ENCODE results near the gene PRR29. TPM values are rescaled to one million over a fixed set of nuclear protein-coding genes. Genes with fewer than 3 reads are reported as not detected.

PRR29 gene
- total RNA-seq (2014; rRNA removed; shearing (Covaris generic)) = 0.52 and 0.63 TPM in 2 replicates

- DNase-seq = peak; percentile 98
- Histone ChIP-seq H3K36me3 (replicated peaks; ENCODE audit: control insufficient read depth, insufficient read depth, low read length) (no peaks in the 10 kb centered on the region), H3K4me3 (ENCODE audit: insufficient read depth, low read depth, low read length) (peak within 1 kb of the TSS; percentile 71), H3K27me3 (ENCODE audit: control insufficient read depth, insufficient read depth, low read length) (peaks cover 21% of the 10 kb centered on the region)
Observed at GRCh38 chr17:63998050-63998720, at the start of gene PRR29. PRR29 (plus strand) TSS chr17:63998351; CDS start chr17:63998365, 14 bp downstream.

DNA sequence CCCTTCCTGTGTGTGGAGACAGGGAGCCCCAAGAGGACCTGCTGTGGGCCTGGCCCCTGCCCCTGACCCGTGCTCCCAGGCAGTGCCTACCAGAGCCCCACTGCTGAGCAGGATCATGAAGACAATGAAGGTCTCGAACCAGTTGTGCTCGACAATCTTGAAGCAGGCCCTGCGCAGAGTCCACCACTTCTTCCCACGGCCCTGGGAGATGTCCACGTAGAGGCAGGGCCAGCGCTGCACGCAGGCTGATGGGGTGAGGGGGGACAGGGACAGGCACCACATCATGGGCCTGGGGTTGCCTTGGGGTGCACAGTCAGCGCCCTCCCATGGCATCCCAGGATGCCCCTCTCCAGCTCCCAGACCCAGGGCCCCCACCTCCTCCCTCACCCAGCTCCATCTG lies 49.6 kb upstream of the PRR29 start:
- Histone ChIP-seq H3K36me3 (replicated peaks; ENCODE audit: control insufficient read depth, insufficient read depth, low read length) (no peaks in the 10 kb centered on the region), H3K4me3 (ENCODE audit: insufficient read depth, low read depth, low read length) (no peak overlapping the region), H3K27me3 (ENCODE audit: control insufficient read depth, insufficient read depth, low read length) (no peaks in the 10 kb centered on the region)
- DNase-seq = no peak

DNA sequence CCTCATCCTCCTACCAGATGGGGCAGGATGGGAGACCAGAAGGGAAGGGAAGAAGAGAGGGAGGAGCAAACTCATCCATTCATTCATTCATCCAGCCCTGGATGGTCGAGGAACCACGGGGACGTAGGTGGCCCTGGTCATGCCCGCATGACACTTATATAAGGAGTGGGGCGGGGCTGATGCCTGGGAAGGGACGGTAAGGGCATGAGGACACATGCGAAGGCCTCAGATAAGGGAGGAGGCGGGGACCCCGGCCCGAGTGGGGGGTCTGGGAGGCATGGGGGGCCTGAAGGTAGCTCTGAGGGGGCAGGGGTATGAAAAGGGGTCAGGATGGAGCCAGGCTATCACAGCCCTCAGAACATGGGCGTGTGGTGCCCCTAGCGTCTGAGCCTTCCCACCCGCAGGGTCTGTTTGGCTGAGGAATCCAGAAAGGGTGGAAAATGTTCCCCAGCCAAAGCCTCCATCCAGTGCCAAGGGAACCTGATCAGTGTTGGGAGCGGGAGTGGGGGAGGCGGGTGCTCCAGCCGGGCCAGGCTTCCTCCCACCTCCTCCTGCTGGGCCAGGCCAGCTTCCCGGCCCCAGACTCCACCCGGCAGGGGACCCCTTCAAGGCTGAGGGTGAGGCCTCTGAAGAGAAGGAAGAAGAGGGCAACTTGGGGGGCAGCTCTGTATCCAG lies 48.4 kb upstream of the PRR29 start:
- Histone ChIP-seq H3K4me3 (ENCODE audit: insufficient read depth, low read depth, low read length) (no peak overlapping the region), H3K27me3 (ENCODE audit: control insufficient read depth, insufficient read depth, low read length) (no peaks in the 10 kb centered on the region), H3K36me3 (replicated peaks; ENCODE audit: control insufficient read depth, insufficient read depth, low read length) (no peaks in the 10 kb centered on the region)
- no peak for DNase-seq

DNA sequence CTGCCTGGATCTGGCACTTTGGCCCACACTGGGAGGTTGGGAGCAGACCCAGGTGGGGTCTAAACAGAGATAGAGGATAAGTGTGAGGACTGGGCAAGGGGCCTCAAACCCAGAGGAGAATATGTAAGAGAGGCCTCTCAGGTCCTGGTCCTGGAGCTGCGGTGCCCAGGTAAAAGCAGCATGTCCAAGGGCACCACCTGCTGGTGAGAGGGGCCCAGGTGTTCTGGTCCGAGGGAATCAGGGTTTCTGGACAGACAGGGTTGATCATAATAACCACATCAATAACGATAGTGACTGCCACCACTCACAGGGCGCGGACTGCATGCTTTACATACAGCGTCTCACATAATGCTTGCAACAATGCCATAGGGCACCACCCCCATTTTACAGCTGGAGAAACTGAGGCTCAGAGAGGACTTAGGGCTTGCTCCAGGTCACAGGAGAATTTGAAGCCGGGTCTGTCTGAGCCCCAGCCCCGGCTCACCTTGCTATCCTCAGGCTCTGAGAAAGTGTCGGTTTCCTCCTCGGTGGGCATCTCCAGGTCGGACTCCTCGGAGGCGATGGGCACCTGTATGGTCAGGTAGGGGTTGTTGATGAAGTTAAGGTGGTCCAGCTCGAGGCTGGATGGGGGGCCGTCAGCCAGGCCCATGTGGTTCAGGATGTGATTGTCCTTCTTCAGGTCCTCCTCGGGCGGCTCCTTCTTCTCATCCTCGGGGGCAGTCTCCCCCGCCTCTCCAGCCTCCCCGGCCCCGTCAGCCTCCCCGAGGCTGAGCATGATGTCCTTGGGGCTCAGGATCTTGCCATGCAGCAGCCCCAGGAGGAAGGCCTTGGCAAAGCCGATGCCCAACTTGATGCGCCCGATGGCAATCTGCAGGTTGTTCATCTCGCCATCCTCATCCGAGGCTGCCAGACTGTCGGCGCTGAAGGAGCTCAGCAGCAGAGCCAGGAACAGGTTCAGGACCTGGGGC lies 46.9 kb upstream of the PRR29 start:
- no peaks in the 10 kb centered on the region for H3K27me3 ChIP-seq (ENCODE audit: control insufficient read depth, insufficient read depth, low read length)
- H3K4me3 ChIP-seq (ENCODE audit: insufficient read depth, low read depth, low read length) = no peak overlapping the region
- DNase-seq = peak; percentile 92
- H3K36me3 ChIP-seq (replicated peaks; ENCODE audit: control insufficient read depth, insufficient read depth, low read length) = no peaks in the 10 kb centered on the region

DNA sequence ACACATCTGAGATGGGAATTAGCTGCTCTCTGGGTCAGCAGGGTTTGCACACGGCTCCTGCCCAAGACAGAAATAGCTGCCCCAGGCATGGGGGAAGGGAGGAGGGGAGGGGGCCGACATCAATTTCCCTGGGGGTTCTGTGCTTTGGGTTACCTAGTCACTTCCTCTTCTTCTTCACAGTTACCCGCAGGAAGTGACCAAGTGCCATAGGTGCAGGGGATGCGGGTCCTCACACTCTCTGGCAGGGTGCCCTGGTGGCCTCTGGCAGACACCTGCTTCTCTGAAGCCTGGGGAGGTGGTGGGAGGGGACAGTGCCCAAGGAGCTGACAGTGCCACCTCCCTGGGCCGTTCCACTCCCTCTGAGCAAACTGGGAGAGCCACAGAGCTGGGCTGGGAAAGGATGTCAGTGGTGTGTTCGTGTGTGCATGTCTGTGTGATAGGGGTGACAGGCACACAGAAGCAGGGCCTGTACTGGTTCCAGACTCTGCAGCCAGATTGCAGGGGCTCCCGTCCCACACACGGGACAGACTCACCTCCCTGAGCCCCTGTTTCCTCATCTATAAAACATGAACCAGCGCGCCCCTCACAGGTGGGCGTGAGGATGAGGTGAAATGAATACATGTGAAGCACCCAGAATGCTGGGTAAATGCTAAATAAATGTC lies 43.6 kb upstream of the PRR29 start:
- Histone ChIP-seq H3K36me3 (replicated peaks; ENCODE audit: control insufficient read depth, insufficient read depth, low read length) (no peaks in the 10 kb centered on the region), H3K27me3 (ENCODE audit: control insufficient read depth, insufficient read depth, low read length) (no peaks in the 10 kb centered on the region), H3K4me3 (ENCODE audit: insufficient read depth, low read depth, low read length) (no peak overlapping the region)
- no peak for DNase-seq

GRCh38 chr17:63955232-63955631 lies 42.9 kb upstream of the PRR29 start:
- Histone ChIP-seq H3K36me3 (replicated peaks; ENCODE audit: control insufficient read depth, insufficient read depth, low read length) (no peaks in the 10 kb centered on the region), H3K4me3 (ENCODE audit: insufficient read depth, low read depth, low read length) (no peak overlapping the region), H3K27me3 (ENCODE audit: control insufficient read depth, insufficient read depth, low read length) (no peaks in the 10 kb centered on the region)
- no peak for DNase-seq

DNA sequence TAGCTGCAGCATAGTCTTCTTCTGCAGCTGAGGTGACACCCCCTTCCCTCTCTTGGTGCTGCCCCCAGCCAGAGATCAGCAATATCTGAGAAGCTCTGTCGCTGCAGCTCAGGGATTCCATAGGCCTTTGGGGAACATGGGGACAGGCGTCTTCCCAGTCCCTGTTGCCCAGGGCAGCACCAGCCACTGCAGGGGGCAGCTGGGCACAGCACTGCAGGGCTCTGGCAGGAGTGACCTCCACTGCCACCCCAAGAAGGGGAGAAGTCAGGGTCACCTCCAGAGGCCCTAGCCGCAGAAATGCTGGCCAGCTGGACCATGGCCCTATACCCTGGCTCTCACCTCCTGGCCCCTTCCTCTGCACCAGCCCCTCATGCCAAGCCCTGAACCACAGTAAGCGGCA lies 42.4 kb upstream of the PRR29 start:
- H3K36me3 ChIP-seq (replicated peaks; ENCODE audit: control insufficient read depth, insufficient read depth, low read length) = no peaks in the 10 kb centered on the region
- no peaks in the 10 kb centered on the region; the same call in 1 of the 2 replicates for H3K27me3 ChIP-seq (ENCODE audit: control insufficient read depth, insufficient read depth, low read length)
- DNase-seq = no peak
- H3K4me3 ChIP-seq (ENCODE audit: insufficient read depth, low read depth, low read length) = no peak overlapping the region

DNA sequence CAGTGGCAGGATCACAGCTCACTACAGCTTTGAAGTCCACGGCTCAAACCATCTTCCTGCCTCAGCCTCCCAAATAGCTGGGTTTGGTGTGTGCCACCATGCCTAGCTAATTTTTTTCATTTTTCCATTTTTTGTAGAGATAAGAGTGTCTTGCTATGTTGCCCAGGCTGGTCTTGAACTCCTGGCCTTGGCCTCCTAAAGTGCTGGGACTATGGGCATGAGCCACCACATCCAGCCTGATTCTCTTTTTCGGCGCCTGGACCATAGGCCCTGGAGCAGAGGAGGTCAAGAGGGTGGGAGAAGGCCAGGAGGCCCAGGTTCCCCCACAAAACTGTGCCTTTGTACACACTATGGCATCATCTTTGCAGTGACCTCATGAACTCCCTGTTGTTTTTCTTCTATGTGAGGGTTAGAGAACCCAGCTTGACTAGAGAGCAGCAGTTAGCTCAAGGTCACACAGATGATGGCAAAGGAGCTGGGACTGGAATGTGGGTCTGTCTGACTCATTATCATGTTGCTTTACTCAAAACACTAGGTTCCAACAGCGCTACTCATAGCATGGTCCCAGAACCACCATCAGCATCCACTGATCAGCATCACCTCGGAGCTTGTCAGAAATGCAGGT lies 41.7 kb upstream of the PRR29 start:
- H3K36me3 ChIP-seq (replicated peaks; ENCODE audit: control insufficient read depth, insufficient read depth, low read length) = no peaks in the 10 kb centered on the region
- no peak overlapping the region for H3K4me3 ChIP-seq (ENCODE audit: insufficient read depth, low read depth, low read length)
- no peaks in the 10 kb centered on the region; the same call in 1 of the 2 replicates for H3K27me3 ChIP-seq (ENCODE audit: control insufficient read depth, insufficient read depth, low read length)
- DNase-seq = no peak

GRCh38 chr17:63960006-63960405 lies 38.1 kb upstream of the PRR29 start:
- H3K36me3 ChIP-seq (replicated peaks; ENCODE audit: control insufficient read depth, insufficient read depth, low read length) = no peaks in the 10 kb centered on the region
- H3K27me3 ChIP-seq (ENCODE audit: control insufficient read depth, insufficient read depth, low read length) = no peaks in the 10 kb centered on the region; the same call in 1 of the 2 replicates
- no peak for DNase-seq
- H3K4me3 ChIP-seq (ENCODE audit: insufficient read depth, low read depth, low read length) = peak overlapping the region; percentile 9; the same call in 1 of the 2 replicates

DNA sequence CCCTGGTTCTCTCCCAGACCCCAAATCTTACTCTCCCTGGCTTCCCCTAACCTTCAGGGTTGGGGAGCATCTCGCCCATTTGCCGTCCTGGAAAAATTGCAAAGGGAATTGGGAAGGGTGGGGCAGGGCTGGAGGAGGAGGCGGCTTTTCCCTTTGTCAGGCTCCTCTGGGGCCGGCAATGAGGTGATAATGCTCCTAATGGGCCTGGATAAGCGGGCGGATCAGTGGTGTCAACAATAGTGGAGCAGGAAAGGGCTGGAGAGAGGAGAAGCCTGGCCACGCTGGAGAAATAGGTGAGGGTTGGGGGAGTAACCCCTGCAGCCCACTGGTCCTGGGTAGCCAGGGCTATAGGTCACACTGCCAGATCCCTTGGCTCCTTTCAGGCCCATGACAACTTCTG lies 37.7 kb upstream of the PRR29 start:
- no peaks in the 10 kb centered on the region; the same call in 1 of the 2 replicates for H3K27me3 ChIP-seq (ENCODE audit: control insufficient read depth, insufficient read depth, low read length)
- H3K4me3 ChIP-seq (ENCODE audit: insufficient read depth, low read depth, low read length) = peak overlapping the region; percentile 40
- H3K36me3 ChIP-seq (replicated peaks; ENCODE audit: control insufficient read depth, insufficient read depth, low read length) = no peaks in the 10 kb centered on the region
- DNase-seq = peak; percentile 70

- Histone ChIP-seq H3K4me3 (ENCODE audit: insufficient read depth, low read depth, low read length) (peak overlapping the region; percentile 40), H3K36me3 (replicated peaks; ENCODE audit: control insufficient read depth, insufficient read depth, low read length) (no peaks in the 10 kb centered on the region), H3K27me3 (ENCODE audit: control insufficient read depth, insufficient read depth, low read length) (no peaks in the 10 kb centered on the region; the same call in 1 of the 2 replicates)
- DNase-seq = peak; percentile 98
Observed at GRCh38 chr17:63961355-63962212, 36.6 kb upstream of the PRR29 start.

GRCh38 chr17:63962298-63962744 lies 35.8 kb upstream of the PRR29 start:
- H3K4me3 ChIP-seq (ENCODE audit: insufficient read depth, low read depth, low read length) = no peak overlapping the region; the same call in 1 of the 2 replicates
- no peak for DNase-seq
- H3K36me3 ChIP-seq (replicated peaks; ENCODE audit: control insufficient read depth, insufficient read depth, low read length) = no peaks in the 10 kb centered on the region
- H3K27me3 ChIP-seq (ENCODE audit: control insufficient read depth, insufficient read depth, low read length) = no peaks in the 10 kb centered on the region; the same call in 1 of the 2 replicates

- Histone ChIP-seq H3K4me3 (ENCODE audit: insufficient read depth, low read depth, low read length) (no peak overlapping the region), H3K36me3 (replicated peaks; ENCODE audit: control insufficient read depth, insufficient read depth, low read length) (no peaks in the 10 kb centered on the region), H3K27me3 (ENCODE audit: control insufficient read depth, insufficient read depth, low read length) (no peaks in the 10 kb centered on the region; the same call in 1 of the 2 replicates)
- DNase-seq = no peak
Observed at GRCh38 chr17:63963123-63963522, 35.0 kb upstream of the PRR29 start.

Measured in H7 (cell line).